GM10266 (cell line): ENCODE results near the gene HOXA2.

Experiments used
- DNase-seq: peaks from one replicate; pipeline ENCODE4 v3.0.0; 2012; ENCODE audit errors: extremely low spot score
- CTCF ChIP-seq: IDR thresholded peaks from 2 replicates; pipeline ENCODE4 v1.5.1; 2012; ENCODE audit warnings: mild to moderate bottlenecking, low read depth; ENCODE audit not compliant: control insufficient read depth, insufficient read depth; ENCODE audit errors: missing control alignments

HOXA2 gene

GRCh38 chr7:27139334-27140125, 37.0 kb upstream of the HOXA2 start:
- no peak for TF ChIP-seq CTCF
- no peak for DNase-seq

- TF ChIP-seq CTCF = no peak
- no peak for DNase-seq
Observed at GRCh38 chr7:27138985-27139333, 36.5 kb upstream of the HOXA2 start.

DNA sequence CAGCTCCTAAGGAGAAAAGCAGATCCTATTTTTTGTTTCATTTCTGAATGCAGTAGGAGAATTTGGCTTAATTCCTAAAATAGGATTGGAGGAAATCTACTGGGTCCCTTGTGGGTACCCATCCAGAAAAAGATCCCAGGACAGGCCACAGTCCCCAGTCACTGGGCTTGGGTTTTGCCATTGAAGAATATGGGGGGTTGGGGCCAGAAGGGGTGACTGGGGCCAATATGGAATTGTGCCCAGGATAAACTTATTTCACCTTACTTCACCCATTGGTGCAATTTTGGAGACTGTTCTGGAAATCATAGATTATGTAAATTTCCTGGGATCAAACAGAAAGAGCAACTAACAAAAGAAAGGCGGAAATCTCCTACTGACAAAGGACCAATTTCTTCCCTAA, 36.0 kb upstream of the HOXA2 start:
- no peak for TF ChIP-seq CTCF
- DNase-seq = no peak

DNA sequence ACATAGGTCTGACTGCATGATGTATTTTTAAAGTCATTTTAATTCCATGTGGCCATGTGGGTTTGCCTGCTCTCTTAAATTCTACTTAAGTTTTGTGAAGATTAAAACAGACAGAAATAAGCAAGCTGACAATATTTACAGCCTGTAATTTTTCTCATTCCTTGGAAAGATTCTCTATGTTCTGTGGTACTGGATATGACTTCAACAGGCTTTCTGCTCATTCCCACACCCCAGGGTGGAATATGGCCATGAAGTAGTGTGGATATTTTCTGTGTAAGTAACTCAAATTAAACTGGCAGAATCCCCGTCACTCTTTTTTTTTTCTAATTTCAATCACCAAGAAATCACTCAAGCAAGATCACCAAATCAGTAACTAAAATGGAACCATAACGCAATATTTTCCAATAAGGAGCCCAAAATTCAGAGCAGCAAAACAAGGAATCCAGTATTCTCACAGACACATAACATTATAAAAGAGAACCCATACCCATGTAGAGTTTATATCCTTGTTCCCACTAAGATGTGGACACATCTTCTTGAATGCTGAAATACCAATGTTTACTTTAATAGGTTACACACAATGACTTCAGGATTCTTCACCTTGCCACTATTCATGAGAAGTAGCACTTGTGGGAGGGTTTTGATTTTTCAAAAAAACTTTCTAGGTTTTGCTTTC, 35.3 kb upstream of the HOXA2 start:
- no peak for TF ChIP-seq CTCF
- DNase-seq = no peak

- no peak for TF ChIP-seq CTCF
- no peak for DNase-seq
Observed at GRCh38 chr7:27134392-27134791, 31.9 kb upstream of the HOXA2 start.

DNA sequence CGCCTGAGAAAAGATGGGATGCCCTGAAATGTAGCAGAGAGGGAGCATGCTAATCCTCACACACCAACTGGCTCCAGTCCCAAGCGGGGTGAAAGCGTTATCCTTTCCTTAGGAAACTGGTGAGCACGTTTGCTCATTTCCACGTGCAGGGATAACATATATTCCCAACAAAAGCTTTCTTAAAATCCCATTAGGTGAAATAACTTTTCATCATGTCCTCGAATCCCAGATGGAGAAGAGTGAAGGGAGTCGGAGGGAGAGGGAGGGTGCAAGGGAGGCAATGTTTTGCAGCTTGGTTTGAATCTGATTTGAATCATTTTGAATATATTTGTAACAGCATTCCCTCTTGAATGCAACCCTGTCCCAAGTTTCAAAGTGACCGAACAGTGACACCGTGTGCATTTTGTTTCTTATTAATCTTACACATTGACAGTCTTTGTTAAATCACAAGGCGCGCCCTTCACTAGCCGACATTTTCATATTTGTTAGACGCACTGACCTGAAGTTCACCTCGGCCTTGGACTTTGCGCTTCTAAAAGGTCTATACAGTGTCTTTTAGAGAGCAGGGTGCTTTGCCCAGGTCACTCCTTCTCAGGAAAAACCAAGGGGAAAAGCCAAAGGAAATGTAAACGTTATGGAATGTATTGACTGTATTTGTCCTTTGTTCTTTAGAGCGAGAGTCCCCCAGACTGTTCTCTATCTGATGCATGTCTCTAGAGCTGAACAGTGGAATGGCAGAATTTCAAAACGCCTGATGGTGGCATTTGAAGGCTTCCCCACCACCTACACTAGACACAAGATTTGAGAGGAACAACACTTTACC, 31.1 kb upstream of the HOXA2 start:
- DNase-seq = no peak
- TF ChIP-seq CTCF = no peak
